Measurements from ENCODE around the gene DAAM2.

DNA sequence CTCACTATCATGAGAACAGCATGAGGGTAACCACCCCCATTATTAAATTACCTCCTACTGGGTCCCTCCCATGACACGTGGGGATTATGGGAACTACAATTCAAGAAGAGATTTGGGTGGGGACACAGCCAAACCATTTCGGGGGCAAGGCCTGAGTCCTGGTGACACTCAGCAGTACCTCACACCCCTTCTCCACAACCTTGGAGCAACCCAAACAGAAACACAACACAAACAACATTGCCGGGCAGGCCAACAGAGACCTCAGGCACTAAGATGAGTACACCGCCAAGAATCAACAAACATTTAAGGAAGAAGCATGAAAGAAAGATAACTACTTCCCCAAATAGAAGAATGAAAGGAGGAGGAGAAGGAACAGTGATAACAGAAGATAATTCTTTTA lies 125.2 kb downstream of the DAAM2 start:
- TF ChIP-seq CTCF (IDR thresholded peaks at IDR 0.05) (no peak), POLR2A (IDR thresholded peaks at IDR 0.05) (no peak), POLR2AphosphoS5 (IDR thresholded peaks at IDR 0.05) (no peak)

Data from prostate gland (tissue), 2 donors.